Upper lobe of left lung (tissue), 6 donors: ENCODE results near the gene SH3GL3. TPM values are rescaled to one million over a fixed set of nuclear protein-coding genes. Genes with fewer than 3 reads are reported as not detected.

Source experiments
- ATAC-seq, 2 donors: fragments of 200-7000 bp; cut with Tn5 transposase; one replicate each; pipeline ENCODE4 v1.9.1; 2022; ENCODE audit warnings: mild to moderate bottlenecking in 2 of 2, moderate library complexity in 2 of 2; ENCODE audit not compliant: low FRiP score in 2 of 2
- DNase-seq, 2 donors: peaks; one replicate each; pipeline ENCODE4 v3.0.0-alpha.2; 2019 to 2020
- H3K27ac ChIP-seq, 4 donors: fragments of 200-600 bp; sonication (generic); one replicate each; pipeline ENCODE4 v1.5.1; 2016 to 2019
- H3K27me3 ChIP-seq, 4 donors: fragments of 200-600 bp; sonication (generic); one replicate each; pipeline ENCODE4 v1.5.1; 2017 to 2019
- H3K36me3 ChIP-seq, 4 donors: fragments of 200-600 bp; sonication (generic); one replicate each; pipeline ENCODE4 v1.5.1; 2016 to 2019
- H3K4me1 ChIP-seq, 4 donors: fragments of 200-600 bp; sonication (generic); one replicate each; pipeline ENCODE4 v1.5.1; 2018 to 2019
- H3K4me3 ChIP-seq, 4 donors: fragments of 200-600 bp; sonication (generic); one replicate each; pipeline ENCODE4 v1.5.1; 2017 to 2019; ENCODE audit warnings: mild to moderate bottlenecking in 2 of 4, moderate library complexity in 1 of 4
- H3K9me3 ChIP-seq, 4 donors: fragments of 200-600 bp; sonication (generic); one replicate each; pipeline ENCODE4 v1.5.1; 2018 to 2019
- CTCF ChIP-seq, 6 experiments: fragments of 450-650 bp in 4 of 6; fragments of 200-600 bp in 2 of 6; sonication (generic) in 2 of 6; IDR thresholded peaks; one replicate each; pipeline ENCODE4 v1.5.1; 2016 to 2019; ENCODE audit warnings: antibody characterized with exemption in 6 of 6
- EP300 ChIP-seq, 4 donors: sonication (generic); formaldehyde crosslinking; IDR thresholded peaks; one replicate each; pipeline ENCODE4 v1.5.1; 2017; ENCODE audit warnings: antibody characterized with exemption in 4 of 4, control low read depth in 2 of 4
- POLR2A ChIP-seq, 4 donors: fragments of 450-650 bp; IDR thresholded peaks; one replicate each; pipeline ENCODE4 v1.5.1; 2016 to 2017; ENCODE audit warnings: antibody characterized with exemption in 4 of 4, mild to moderate bottlenecking in 2 of 4
- POLR2AphosphoS5 ChIP-seq, 2 donors: sonication (generic); formaldehyde crosslinking; IDR thresholded peaks; one replicate each; pipeline ENCODE4 v1.5.1; 2017; ENCODE audit warnings: antibody characterized with exemption in 2 of 2
- WGBS, 2 donors: methylation state at CpG; one replicate each; pipeline ENCODE4 v1.1.5; 2017 to 2018; 5-methylcytosine and 5-hydroxymethylcytosine counted together
- total RNA-seq, 6 donors: library from RNA; depleted of rRNA in 4 of 6; stranded (reverse); fragments of >200 nt in 4 of 6; gene quantifications; one replicate each; pipeline versions ENCODE4 v1.1.0 to v1.2.1, GENCODE V29; 2016 to 2021
- donor health status: DM: no; HTN: no; CAD: no; lungs with moderate emphysema.
- donor health status: DM: no; HTN: yes; CAD: no; lungs with severe emphysema.

Gene SH3GL3
- total RNA-seq, 6 donors from 2014 or later = 1.8 to 5.5 (median 2.2) TPM; not detected in 1

- DNase-seq (no peak), ATAC-seq (no peak)
- WGBS, 2 donors = 31 to 37% methylated on average over 7 to 8 of the region's 8 CpGs
These were observed 11.9 kb upstream of the SH3GL3 start for GRCh38 chr15:83435202-83435601.

DNA sequence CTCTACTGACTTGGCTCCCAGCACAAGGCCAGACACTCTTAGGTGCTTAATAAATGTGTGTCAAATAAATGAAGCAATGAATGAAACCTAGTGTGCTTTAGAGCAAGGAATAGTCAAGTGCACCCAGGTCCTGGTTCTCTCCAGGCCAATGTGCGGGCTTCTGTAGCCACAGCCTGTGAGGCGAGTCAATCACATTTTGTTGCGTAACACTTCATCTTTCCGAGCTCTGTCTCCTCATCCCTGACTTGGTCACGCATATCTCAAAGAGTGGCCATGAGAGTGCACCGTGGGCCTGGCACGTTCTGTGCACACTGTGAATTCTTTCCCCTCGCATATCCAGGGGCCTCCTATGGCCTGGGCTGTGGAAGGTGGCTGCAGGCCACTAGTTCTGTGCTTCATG is 11.4 kb upstream of the SH3GL3 start:
- H3K4me1 ChIP-seq = no peaks in the 10 kb centered on the region
- DNase-seq (no peak), ATAC-seq (no peak)
- no peaks in the 10 kb centered on the region for H3K36me3 ChIP-seq
- H3K9me3 ChIP-seq = no peaks in the 10 kb centered on the region
- no peak for TF ChIP-seq EP300 (IDR thresholded peaks at IDR 0.05)
- TF ChIP-seq POLR2A (IDR thresholded peaks at IDR 0.05) = no peak
- no peak for TF ChIP-seq CTCF (IDR thresholded peaks at IDR 0.05)
- no peak for TF ChIP-seq POLR2AphosphoS5 (IDR thresholded peaks at IDR 0.05)
- H3K27ac ChIP-seq = no peak overlapping the region
- no peak overlapping the region for H3K4me3 ChIP-seq
- WGBS, 2 donors = 65% methylated on average over 8 of the region's 8 CpGs
- no peaks in the 10 kb centered on the region for H3K27me3 ChIP-seq

More at GRCh38 chr15:83435202-83435601, 11.9 kb upstream of the SH3GL3 start:
- Histone ChIP-seq H3K27me3 (no peaks in the 10 kb centered on the region), H3K4me3 (no peak overlapping the region), H3K36me3 (no peaks in the 10 kb centered on the region), H3K9me3 (no peaks in the 10 kb centered on the region), H3K4me1 (no peaks in the 10 kb centered on the region), H3K27ac (no peak overlapping the region)
- TF ChIP-seq POLR2A (IDR thresholded peaks at IDR 0.05) = no peak
- no peak for TF ChIP-seq CTCF (IDR thresholded peaks at IDR 0.05)
- TF ChIP-seq EP300 (IDR thresholded peaks at IDR 0.05) = no peak
- TF ChIP-seq POLR2AphosphoS5 (IDR thresholded peaks at IDR 0.05) = no peak

GRCh38 chr15:83436513-83437158 is 10.5 kb upstream of the SH3GL3 start:
- TF ChIP-seq CTCF (IDR thresholded peaks at IDR 0.05) = peak in 3 of 6 experiments; percentile 9 to 25 (median 18)
- TF ChIP-seq EP300 (IDR thresholded peaks at IDR 0.05) = no peak
- Histone ChIP-seq H3K4me3 (no peak overlapping the region), H3K27me3 (no peaks in the 10 kb centered on the region), H3K27ac (no peak overlapping the region), H3K36me3 (no peaks in the 10 kb centered on the region), H3K4me1 (no peaks in the 10 kb centered on the region), H3K9me3 (no peaks in the 10 kb centered on the region)
- DNase-seq (no peak), ATAC-seq (peak in 1 of 2 donors; percentile 60)
- 13 to 20% methylated on average over 6 of the region's 6 CpGs for WGBS, 2 donors

DNA sequence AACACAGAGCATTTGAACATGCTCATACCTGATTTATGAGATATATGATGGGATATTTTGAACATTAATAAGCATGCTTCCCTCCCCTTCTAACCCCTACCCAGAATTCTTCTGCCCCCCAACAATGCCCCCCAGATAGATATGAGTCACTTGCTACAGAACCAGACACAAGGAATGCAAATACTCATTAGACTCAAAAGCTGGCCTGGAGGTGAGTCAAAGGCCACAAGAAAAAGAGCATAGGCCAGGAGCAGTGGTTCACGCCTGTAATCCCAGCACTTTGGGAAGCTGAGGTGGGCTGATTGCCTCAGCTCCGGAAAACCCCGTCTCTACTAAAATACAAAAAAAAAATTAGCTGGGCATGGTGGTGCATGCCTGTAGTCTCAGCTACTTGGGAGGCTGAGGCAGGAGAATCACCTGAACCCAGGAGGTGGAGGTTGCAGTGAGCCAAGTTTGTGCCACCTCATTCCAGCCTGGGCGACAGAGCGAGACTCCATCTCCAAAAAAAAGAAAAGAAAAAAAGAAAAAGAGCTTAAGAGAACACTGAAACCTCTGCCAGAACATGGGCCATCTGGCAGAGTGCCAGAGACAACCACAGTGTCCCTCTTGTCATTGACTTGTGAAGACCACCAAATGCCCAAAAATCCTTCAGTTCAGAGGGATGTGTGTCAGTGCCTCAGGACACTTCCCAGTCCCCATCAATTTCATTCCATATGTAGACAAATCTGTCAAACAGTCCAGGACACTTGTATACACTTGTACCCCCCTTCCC is 3.9 kb upstream of the SH3GL3 start:
- ATAC-seq = no peak
- peaks cover 10 to 15% (median 13%) of the 10 kb centered on the region in 4 donors for H3K4me1 ChIP-seq
- WGBS, 2 donors = 78 to 81% methylated on average over 5 of the region's 5 CpGs
- TF ChIP-seq POLR2A (IDR thresholded peaks at IDR 0.05) = no peak
- TF ChIP-seq CTCF (IDR thresholded peaks at IDR 0.05) = no peak
- no peak for TF ChIP-seq EP300 (IDR thresholded peaks at IDR 0.05)
- TF ChIP-seq POLR2AphosphoS5 (IDR thresholded peaks at IDR 0.05) = no peak
- H3K27me3 ChIP-seq = peaks cover 0 to 3% (median 0%) of the 10 kb centered on the region in 4 donors
- no peaks in the 10 kb centered on the region for H3K9me3 ChIP-seq
- H3K36me3 ChIP-seq = no peaks in the 10 kb centered on the region
- H3K4me3 ChIP-seq = no peak overlapping the region
- no peak for DNase-seq
- no peak overlapping the region for H3K27ac ChIP-seq
